GM12875 (cell line): ENCODE measurements around the gene C4A.
A peak's percentile ranks its signal among the peaks of the same experiment; 100 is the strongest.
"Not testable (repeated sequence)": the region's sequence is repeated elsewhere in the genome, so short reads cannot be mapped to it uniquely, and the experiment has no call there.

Source experiments
- H3K4me3 ChIP-seq: one replicate; pipeline ENCODE4 v1.5.1; 2011; ENCODE audit warnings: low read depth, low read length, control low read depth
- CTCF ChIP-seq: IDR thresholded peaks from 2 replicates; pipeline ENCODE4 v1.5.1; 2011; ENCODE audit warnings: low read depth, mild to moderate bottlenecking, control low read depth, inconsistent platforms, low read length, moderate library complexity, borderline replicate concordance; ENCODE audit not compliant: insufficient read depth

Gene C4A

GRCh38 chr6:32047539-32047854 lies 65.6 kb downstream of the C4A start:
- no peak overlapping the region for H3K4me3 ChIP-seq
- TF ChIP-seq CTCF, result no peak

- TF ChIP-seq CTCF, result peak; percentile 87
Measured at GRCh38 chr6:32047855-32048766, 66.3 kb downstream of the C4A start.

GRCh38 chr6:32049149-32049548 lies 67.3 kb downstream of the C4A start:
- not testable (repeated sequence) for H3K4me3 ChIP-seq

More at GRCh38 chr6:32047855-32048766, 66.3 kb downstream of the C4A start:
- no peak overlapping the region for H3K4me3 ChIP-seq

- H3K4me3 ChIP-seq, result not testable (repeated sequence)
Measured at GRCh38 chr6:32049736-32050135, 67.9 kb downstream of the C4A start.

GRCh38 chr6:32050562-32050961 lies 68.7 kb downstream of the C4A start:
- no peak for TF ChIP-seq CTCF
- H3K4me3 ChIP-seq, result no peak overlapping the region
